GM23338 (cell line): ENCODE measurements around the gene TMEM8B. TPM values are rescaled to one million over a fixed set of nuclear protein-coding genes. Genes with fewer than 3 reads are reported as not detected.

Experiments
- ATAC-seq: fragments of 200-7000 bp; cut with Tn5 transposase; 3 replicates; pipeline ENCODE4 v1.9.1; 2020
- DNase-seq: peaks from one replicate; pipeline ENCODE4 v3.0.0-alpha.2; 2015; ENCODE audit warnings: low spot score
- H2AFZ ChIP-seq: fragments of 200-600 bp; sonication (generic); 2 replicates; pipeline ENCODE4 v1.8.0; 2016; ENCODE audit warnings: antibody characterized with exemption, mild to moderate bottlenecking, moderate library complexity
- H3F3A ChIP-seq: fragments of 200-600 bp; sonication (generic); replicated peaks from 2 replicates; pipeline ENCODE4 v1.8.0; 2017; ENCODE audit warnings: antibody characterized with exemption, mixed run types, low read depth
- H3K27ac ChIP-seq: fragments of 200-600 bp; sonication (generic); 2 replicates; pipeline ENCODE4 v1.6.1; 2016; ENCODE audit warnings: low read depth
- H3K27me3 ChIP-seq: fragments of 200-600 bp; sonication (generic); 2 replicates; pipeline ENCODE4 v1.8.0; 2016; ENCODE audit warnings: mild to moderate bottlenecking, mixed run types, moderate library complexity; ENCODE audit not compliant: insufficient read depth
- H3K36me3 ChIP-seq: fragments of 200-600 bp; sonication (generic); 2 replicates; pipeline ENCODE4 v1.8.0; 2016; ENCODE audit warnings: mild to moderate bottlenecking; ENCODE audit not compliant: insufficient read depth
- H3K4me1 ChIP-seq: fragments of 200-600 bp; sonication (generic); 2 replicates; pipeline ENCODE4 v1.8.0; 2016; ENCODE audit warnings: mild to moderate bottlenecking, moderate library complexity; ENCODE audit not compliant: insufficient read depth
- H3K4me2 ChIP-seq: fragments of 200-600 bp; sonication (generic); 2 replicates; pipeline ENCODE4 v1.7.1; 2017; ENCODE audit warnings: mixed run types
- H3K4me3 ChIP-seq: fragments of 200-600 bp; sonication (generic); 2 replicates; pipeline ENCODE4 v1.6.1; 2016; ENCODE audit warnings: mixed run types
- H3K79me2 ChIP-seq: fragments of 200-600 bp; sonication (generic); replicated peaks from 2 replicates; pipeline ENCODE4 v1.8.0; 2017; ENCODE audit warnings: mild to moderate bottlenecking; ENCODE audit not compliant: insufficient read depth
- H3K9me2 ChIP-seq: fragments of 200-600 bp; sonication (generic); 2 replicates; pipeline ENCODE4 v1.8.0; 2017; ENCODE audit not compliant: insufficient read depth
- H4K20me1 ChIP-seq: fragments of 200-600 bp; sonication (generic); replicated peaks from 2 replicates; pipeline ENCODE4 v1.8.0; 2017; ENCODE audit warnings: mild to moderate bottlenecking; ENCODE audit not compliant: insufficient read depth
- H3K27ac Mint-ChIP-seq: 2 replicates; pipeline ENCODE4 v1.8.0; 2020; ENCODE audit warnings: inconsistent platforms, mild to moderate bottlenecking, moderate library complexity, mixed read lengths
- H3K27me3 Mint-ChIP-seq: 3 replicates; pipeline ENCODE4 v1.8.0; 2022; ENCODE audit warnings: low read depth, mild to moderate bottlenecking, moderate library complexity, mixed read lengths, inconsistent platforms; ENCODE audit not compliant: insufficient read depth, poor library complexity
- H3K36me3 Mint-ChIP-seq: 3 replicates; pipeline ENCODE4 v1.8.0; 2021; ENCODE audit warnings: low read depth, mild to moderate bottlenecking, inconsistent platforms, moderate library complexity, mixed read lengths
- H3K4me1 Mint-ChIP-seq: 3 replicates; pipeline ENCODE4 v1.8.0; 2020; ENCODE audit warnings: mild to moderate bottlenecking, inconsistent platforms, mixed read lengths
- H3K4me3 Mint-ChIP-seq: 3 replicates; pipeline ENCODE4 v1.8.0; 2021; ENCODE audit warnings: moderate library complexity, mild to moderate bottlenecking, inconsistent platforms, mixed read lengths
- H3K9me3 Mint-ChIP-seq: 3 replicates; pipeline ENCODE4 v1.8.0; 2020; ENCODE audit warnings: moderate library complexity, mild to moderate bottlenecking, inconsistent platforms, mixed read lengths
- CREB1 ChIP-seq: fragments of 250-450 bp; sonication (Bioruptor Pico); IDR thresholded peaks from 2 replicates; pipeline ENCODE4 v1.5.0; 2020; ENCODE audit warnings: low read depth, mild to moderate bottlenecking, moderate library complexity
- ETS1 ChIP-seq: IDR thresholded peaks from 2 replicates; pipeline ENCODE4 v1.6.1; 2016; ENCODE audit warnings: antibody characterized with exemption
- EZH2 ChIP-seq: fragments of 200-600 bp; sonication (generic); IDR thresholded peaks from one replicate; pipeline ENCODE4 v1.8.0; 2017; ENCODE audit warnings: antibody characterized with exemption, mild to moderate bottlenecking, low read depth; ENCODE audit not compliant: unreplicated experiment
- EZH2phosphoT487 ChIP-seq: fragments of 200-600 bp; sonication (generic); IDR thresholded peaks from one replicate; pipeline ENCODE4 v1.8.1; 2018; ENCODE audit warnings: antibody characterized with exemption; ENCODE audit not compliant: unreplicated experiment
- NANOG ChIP-seq: IDR thresholded peaks from 2 replicates; pipeline ENCODE4 v1.6.1; 2016; ENCODE audit warnings: antibody characterized with exemption, borderline replicate concordance
- POLR2AphosphoS5 ChIP-seq: IDR thresholded peaks from 2 replicates; pipeline ENCODE4 v1.6.1; 2016; ENCODE audit warnings: antibody characterized with exemption, low read depth
- REST ChIP-seq: IDR thresholded peaks from one replicate; pipeline ENCODE4 v1.6.1; 2018; ENCODE audit warnings: antibody characterized with exemption; ENCODE audit not compliant: unreplicated experiment
- STAT1 ChIP-seq: IDR thresholded peaks from one replicate; pipeline ENCODE4 v1.6.1; 2016; ENCODE audit warnings: antibody characterized with exemption; ENCODE audit not compliant: unreplicated experiment
- ZNF331 ChIP-seq: fragments of 250-450 bp; sonication (Bioruptor Pico); IDR thresholded peaks from 2 replicates; pipeline ENCODE4 v1.5.0; 2020; ENCODE audit warnings: low read depth, mild to moderate bottlenecking, moderate library complexity
- polyA plus RNA-seq: library from polyadenylated mRNA; unstranded; fragments of >200 nt; fragmentation: Nextera tagmentation; extraction: Ambion mirVana; gene quantifications from 2 replicates; pipeline ENCODE4 v1.2.1, GENCODE V29; 2016
- total RNA-seq: library from RNA; depleted of rRNA; stranded (reverse); fragments of >200 nt; shearing (Covaris generic); gene quantifications from 2 replicates; pipeline ENCODE4 v1.2.3, GENCODE V29; 2014
- TF ChIP-seq, protein P1 (sequence below): fragments of 250-450 bp; sonication (Bioruptor Pico); IDR thresholded peaks from 2 replicates; pipeline ENCODE4 v1.5.0; 2020; ENCODE audit warnings: mild to moderate bottlenecking, moderate library complexity

Gene TMEM8B
- total and polyA plus RNA-seq, 2 experiments from 2014 or later = 4.2 to 5.5 TPM

DNA sequence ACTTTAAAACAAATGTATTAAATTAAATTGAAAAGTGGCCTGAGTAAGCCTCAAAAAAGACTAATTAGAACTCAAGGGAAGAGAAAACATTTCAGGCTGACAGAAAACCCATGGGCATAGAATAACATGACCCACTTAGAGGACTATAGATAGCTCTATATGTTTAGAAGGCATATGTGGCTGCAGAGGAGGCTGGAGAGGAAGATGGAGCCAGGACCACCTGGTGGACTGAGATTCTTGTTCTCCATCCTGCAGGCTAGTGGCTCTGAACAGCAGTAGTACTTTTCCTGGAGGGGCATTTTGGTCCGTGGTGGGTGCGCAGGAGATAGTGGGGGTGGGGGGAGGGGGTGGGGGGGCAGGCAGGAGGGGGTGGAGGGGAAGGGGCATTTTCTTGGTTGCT, 48.0 kb upstream of the TMEM8B start (continued):
- no peak for TF ChIP-seq REST
- no peak for TF ChIP-seq ETS1
- no peak for TF ChIP-seq POLR2AphosphoS5
- no peak for TF ChIP-seq CREB1 (CRISPR knock-in tag)
- TF ChIP-seq EZH2phosphoT487 = no peak
- no peak for TF ChIP-seq EZH2

- Histone ChIP-seq H3K4me3 (no peak overlapping the region), H3K36me3 (0 out of 2 replicates have a peak, but pooled peaks cover 3% of the 10 kb centered on the region), H3K4me1 (no peaks in the 10 kb centered on the region), H3K27me3 (no peaks in the 10 kb centered on the region), H3K4me2 (no peak overlapping the region), H4K20me1 (0 out of 2 replicates have a peak, but pooled peaks cover 3% of the 10 kb centered on the region), H3K9me2 (no peaks in the 10 kb centered on the region), H3F3A (no peaks in the 10 kb centered on the region), H3K79me2 (no peaks in the 10 kb centered on the region), H3K27ac (no peak overlapping the region), H2AFZ (no peak overlapping the region)
- H3K4me3 Mint-ChIP-seq = no peak overlapping the region
- H3K27me3 Mint-ChIP-seq = no peaks in the 10 kb centered on the region
- H3K9me3 Mint-ChIP-seq = no peaks in the 10 kb centered on the region; the same call in 2 of the 3 replicates
- ATAC-seq = no peak
- peaks cover 26% of the 10 kb centered on the region for H3K36me3 Mint-ChIP-seq
- no peak overlapping the region for H3K27ac Mint-ChIP-seq
- DNase-seq = no peak
- H3K4me1 Mint-ChIP-seq = no peaks in the 10 kb centered on the region
- TF ChIP-seq STAT1 = no peak
- TF ChIP-seq POLR2AphosphoS5 = no peak
- TF ChIP-seq ZNF331 = no peak
- no peak for TF ChIP-seq EZH2phosphoT487
- no peak for TF ChIP-seq NANOG
- TF ChIP-seq, protein P1, sequence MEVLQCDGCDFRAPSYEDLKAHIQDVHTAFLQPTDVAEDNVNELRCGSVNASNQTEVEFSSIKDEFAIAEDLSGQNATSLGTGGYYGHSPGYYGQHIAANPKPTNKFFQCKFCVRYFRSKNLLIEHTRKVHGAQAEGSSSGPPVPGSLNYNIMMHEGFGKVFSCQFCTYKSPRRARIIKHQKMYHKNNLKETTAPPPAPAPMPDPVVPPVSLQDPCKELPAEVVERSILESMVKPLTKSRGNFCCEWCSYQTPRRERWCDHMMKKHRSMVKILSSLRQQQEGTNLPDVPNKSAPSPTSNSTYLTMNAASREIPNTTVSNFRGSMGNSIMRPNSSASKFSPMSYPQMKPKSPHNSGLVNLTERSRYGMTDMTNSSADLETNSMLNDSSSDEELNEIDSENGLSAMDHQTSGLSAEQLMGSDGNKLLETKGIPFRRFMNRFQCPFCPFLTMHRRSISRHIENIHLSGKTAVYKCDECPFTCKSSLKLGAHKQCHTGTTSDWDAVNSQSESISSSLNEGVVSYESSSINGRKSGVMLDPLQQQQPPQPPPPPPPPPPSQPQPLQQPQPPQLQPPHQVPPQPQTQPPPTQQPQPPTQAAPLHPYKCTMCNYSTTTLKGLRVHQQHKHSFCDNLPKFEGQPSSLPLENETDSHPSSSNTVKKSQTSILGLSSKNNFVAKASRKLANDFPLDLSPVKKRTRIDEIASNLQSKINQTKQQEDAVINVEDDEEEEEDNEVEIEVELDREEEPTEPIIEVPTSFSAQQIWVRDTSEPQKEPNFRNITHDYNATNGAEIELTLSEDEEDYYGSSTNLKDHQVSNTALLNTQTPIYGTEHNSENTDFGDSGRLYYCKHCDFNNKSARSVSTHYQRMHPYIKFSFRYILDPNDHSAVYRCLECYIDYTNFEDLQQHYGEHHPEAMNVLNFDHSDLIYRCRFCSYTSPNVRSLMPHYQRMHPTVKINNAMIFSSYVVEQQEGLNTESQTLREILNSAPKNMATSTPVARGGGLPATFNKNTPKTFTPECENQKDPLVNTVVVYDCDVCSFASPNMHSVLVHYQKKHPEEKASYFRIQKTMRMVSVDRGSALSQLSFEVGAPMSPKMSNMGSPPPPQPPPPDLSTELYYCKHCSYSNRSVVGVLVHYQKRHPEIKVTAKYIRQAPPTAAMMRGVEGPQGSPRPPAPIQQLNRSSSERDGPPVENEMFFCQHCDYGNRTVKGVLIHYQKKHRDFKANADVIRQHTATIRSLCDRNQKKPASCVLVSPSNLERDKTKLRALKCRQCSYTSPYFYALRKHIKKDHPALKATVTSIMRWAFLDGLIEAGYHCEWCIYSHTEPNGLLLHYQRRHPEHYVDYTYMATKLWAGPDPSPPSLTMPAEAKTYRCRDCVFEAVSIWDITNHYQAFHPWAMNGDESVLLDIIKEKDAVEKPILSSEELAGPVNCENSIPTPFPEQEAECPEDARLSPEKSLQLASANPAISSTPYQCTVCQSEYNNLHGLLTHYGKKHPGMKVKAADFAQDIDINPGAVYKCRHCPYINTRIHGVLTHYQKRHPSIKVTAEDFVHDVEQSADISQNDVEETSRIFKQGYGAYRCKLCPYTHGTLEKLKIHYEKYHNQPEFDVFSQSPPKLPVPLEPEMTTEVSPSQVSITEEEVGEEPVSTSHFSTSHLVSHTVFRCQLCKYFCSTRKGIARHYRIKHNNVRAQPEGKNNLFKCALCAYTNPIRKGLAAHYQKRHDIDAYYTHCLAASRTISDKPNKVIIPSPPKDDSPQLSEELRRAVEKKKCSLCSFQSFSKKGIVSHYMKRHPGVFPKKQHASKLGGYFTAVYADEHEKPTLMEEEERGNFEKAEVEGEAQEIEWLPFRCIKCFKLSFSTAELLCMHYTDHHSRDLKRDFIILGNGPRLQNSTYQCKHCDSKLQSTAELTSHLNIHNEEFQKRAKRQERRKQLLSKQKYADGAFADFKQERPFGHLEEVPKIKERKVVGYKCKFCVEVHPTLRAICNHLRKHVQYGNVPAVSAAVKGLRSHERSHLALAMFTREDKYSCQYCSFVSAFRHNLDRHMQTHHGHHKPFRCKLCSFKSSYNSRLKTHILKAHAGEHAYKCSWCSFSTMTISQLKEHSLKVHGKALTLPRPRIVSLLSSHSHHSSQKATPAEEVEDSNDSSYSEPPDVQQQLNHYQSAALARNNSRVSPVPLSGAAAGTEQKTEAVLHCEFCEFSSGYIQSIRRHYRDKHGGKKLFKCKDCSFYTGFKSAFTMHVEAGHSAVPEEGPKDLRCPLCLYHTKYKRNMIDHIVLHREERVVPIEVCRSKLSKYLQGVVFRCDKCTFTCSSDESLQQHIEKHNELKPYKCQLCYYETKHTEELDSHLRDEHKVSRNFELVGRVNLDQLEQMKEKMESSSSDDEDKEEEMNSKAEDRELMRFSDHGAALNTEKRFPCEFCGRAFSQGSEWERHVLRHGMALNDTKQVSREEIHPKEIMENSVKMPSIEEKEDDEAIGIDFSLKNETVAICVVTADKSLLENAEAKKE (CRISPR knock-in tag) = no peak
These were observed 45.6 kb upstream of the TMEM8B start for GRCh38 chr9:35783418-35783817.
